HG03558 (cell line): ENCODE results near the gene IMMP2L.

Experiments used
- ATAC-seq: cut with Tn5 transposase; IDR thresholded peaks from one replicate; pipeline ENCODE4 v1.9.1; 2021; ENCODE audit warnings: moderate number of reproducible peaks; ENCODE audit not compliant: unreplicated experiment; ENCODE audit errors: extremely low read depth

Gene IMMP2L

GRCh38 chr7:111068618-111069017 lies 493.7 kb downstream of the IMMP2L start:
- no peak for ATAC-seq

DNA sequence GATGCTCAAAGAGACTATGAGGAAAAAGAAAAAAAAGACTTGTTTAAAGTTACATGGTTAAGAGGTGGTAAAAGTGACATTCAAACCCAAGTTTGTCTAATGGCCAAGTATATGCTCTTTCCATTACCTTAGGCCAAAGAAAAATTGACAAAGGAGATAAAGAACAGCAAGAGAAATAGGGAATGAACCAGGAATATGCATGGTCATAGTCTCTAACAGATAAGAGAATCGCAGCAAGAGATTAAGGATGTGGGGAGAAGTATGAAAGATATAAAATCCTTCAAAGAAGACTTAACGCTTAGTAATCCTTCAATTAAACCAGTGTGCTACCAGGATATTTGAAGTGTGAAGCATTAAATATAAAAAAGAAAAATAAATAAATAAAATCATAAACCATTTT lies 494.6 kb downstream of the IMMP2L start:
- no peak for ATAC-seq

DNA sequence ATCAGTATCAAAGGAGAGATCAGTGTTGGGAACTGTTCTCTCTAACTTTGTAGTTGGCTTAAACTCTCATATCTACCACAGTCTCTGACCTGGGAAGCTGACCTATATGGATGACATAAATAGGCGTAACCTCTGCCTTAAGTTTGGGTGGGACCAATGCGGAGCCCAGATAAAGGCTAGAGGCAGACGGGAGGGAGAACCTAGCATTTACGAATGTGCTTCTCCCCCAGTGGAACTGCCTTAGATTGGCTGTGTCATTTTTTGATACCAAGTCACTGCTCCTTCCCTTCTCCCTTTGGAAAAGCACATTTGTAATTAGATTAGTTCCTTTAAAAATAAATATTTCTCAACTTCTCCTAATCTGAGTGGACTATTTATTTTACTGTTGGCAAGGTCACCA lies 495.0 kb downstream of the IMMP2L start:
- ATAC-seq: no peak

GRCh38 chr7:111063166-111063565 lies 499.1 kb downstream of the IMMP2L start:
- ATAC-seq: no peak

DNA sequence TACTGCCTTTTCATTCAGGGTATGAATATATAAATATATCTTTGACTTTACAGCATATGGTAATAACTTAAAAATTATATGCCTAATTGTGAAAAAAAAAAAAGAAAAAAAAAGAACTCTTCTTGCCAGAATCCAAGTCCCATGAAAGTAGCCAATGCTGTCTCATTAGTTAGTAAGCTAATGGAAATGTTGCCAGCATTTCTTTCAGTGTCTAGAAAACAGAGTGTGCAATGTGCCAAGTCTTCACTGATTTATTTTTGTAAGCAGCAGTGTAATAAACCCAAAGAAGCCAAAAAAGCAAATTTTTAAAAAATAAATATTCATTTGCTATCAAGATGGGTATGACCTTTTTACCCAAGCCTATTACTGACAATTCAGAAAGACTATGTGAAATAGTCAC lies 502.5 kb downstream of the IMMP2L start:
- ATAC-seq: no peak

- ATAC-seq: no peak
Observed at GRCh38 chr7:111057066-111057465, 505.2 kb downstream of the IMMP2L start.

GRCh38 chr7:111056371-111056770 lies 505.9 kb downstream of the IMMP2L start:
- no peak for ATAC-seq

GRCh38 chr7:111053035-111053434 lies 509.3 kb downstream of the IMMP2L start:
- no peak for ATAC-seq

DNA sequence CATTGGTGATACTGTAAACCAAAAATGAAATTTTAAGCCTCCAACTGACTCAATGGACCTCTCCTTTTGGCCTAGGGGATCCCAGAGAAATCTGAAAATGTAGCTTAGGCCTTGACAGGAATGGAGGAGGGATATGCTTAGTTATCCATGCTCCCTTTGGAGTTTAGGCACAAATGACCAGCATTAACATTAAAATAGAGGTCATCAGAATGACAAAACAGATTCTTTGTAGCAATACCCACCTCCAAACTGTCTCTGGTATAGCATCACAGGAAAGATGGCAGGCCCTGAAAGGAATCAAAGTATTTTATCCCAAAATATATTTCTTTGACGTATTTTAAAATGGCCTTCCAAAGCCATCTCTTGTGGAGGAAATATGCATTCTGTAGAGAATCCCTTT lies 510.5 kb downstream of the IMMP2L start:
- no peak for ATAC-seq

GRCh38 chr7:111050875-111051416 lies 511.3 kb downstream of the IMMP2L start:
- ATAC-seq: no peak

DNA sequence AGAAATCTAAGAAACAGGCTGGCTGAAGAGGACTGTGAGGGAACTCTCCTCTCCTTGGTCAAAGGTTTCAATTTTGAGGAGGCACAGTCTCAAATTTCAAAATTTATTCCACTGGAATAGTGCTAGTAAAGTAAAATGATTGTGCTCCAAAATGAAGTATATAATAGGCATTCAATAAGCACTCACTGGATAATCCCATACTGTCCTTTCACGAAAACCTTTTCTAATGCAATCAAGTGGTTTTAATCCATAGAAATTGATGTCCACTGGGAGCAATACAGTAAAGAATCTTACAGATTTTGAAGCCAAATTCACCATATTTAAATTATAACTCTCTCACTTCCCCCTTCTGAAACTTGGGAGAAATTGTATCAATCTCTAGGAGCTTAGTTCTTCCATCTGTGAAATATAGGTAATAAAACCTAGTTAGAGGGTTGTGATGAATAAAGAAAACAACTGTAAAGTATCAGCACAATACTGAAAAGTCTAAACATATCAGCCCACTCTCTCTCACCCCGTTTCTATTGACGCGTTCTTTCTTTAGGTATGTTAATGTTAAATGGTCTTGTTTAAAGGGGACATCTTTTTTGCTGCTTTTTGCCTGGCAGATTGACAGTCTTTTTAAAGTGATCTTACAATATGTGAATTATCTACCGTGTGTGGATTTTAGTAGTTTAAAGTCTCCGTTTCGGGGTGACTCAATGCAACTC lies 512.2 kb downstream of the IMMP2L start:
- ATAC-seq: no peak

- no peak for ATAC-seq
Observed at GRCh38 chr7:111047595-111047994, 514.7 kb downstream of the IMMP2L start.

DNA sequence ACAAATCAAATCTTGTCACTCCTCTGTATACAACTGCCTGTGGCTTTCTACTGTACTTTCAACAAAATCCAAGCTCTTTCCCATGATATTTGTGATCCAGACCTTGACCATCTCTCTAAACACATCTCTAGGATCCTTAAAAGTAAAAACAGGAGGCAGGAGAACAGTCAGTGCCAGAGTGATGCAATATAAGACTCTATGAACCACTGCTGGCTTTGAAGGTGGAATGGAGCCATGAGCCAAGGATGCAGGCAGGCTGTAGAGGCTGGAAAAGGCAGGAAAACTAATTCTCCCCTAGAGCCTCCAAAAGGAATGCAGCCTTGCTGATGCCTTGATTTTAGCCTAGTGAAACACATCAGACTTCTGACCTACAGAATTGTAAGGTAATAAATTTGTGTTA lies 516.8 kb downstream of the IMMP2L start:
- ATAC-seq: no peak

DNA sequence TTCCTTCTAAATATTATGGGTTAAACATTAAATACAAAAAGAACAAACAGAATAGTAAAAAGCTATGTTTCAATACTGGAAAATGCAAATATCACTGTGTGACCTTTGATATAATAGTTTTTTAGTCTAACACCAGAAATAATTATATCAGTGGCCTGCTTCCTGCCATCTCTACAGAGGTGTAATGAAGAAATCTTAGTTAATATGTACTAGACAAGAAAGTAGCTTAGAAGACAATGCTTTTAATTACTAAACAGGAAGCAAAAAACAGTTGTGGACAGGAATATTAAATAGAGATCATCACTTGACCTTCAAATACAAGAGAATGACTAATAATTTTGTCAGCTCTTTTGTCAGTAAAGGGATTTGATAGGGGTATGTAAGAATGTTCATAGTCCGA lies 518.7 kb downstream of the IMMP2L start:
- peak; percentile 91 for ATAC-seq

DNA sequence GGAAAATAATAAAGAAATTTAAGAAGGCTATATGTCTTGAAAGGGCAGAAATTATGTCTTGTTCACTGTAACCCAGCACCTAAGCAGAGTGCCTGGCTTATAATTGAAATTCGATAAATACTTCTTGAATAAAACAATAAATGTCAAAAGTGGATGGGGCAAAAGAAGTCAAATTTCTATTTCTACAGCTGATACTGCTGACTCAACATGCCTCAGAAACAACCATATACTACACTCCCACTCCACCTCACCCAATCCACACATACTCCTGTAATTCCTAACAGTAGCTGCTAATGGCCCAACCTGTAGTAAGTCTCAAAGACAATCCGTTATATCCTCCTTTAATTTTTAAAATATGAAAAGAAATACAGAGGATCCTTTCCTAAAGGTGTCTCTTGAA lies 519.5 kb downstream of the IMMP2L start:
- ATAC-seq: no peak

DNA sequence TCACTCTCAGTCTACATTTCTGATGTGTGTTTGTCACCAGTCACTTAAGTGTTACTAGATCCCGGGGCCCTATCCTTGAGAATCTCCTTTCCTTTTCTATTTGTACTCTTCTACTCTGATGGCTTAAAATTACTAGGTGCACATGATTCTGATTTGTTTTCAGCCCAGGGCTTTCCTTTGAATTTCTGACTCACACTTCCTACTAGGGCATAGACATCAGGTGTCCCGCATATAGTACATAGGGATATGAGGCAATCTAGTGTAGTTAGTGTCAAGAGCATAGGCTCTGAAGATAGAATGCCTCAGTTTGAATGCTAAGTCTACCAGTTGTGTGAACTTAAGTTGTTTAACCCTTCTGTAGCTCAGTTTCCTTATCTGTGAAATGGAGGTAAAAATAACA lies 520.7 kb downstream of the IMMP2L start:
- no peak for ATAC-seq

- no peak for ATAC-seq
Observed at GRCh38 chr7:111038185-111038584, 524.1 kb downstream of the IMMP2L start.

GRCh38 chr7:111031916-111032315 lies 530.4 kb downstream of the IMMP2L start:
- no peak for ATAC-seq

DNA sequence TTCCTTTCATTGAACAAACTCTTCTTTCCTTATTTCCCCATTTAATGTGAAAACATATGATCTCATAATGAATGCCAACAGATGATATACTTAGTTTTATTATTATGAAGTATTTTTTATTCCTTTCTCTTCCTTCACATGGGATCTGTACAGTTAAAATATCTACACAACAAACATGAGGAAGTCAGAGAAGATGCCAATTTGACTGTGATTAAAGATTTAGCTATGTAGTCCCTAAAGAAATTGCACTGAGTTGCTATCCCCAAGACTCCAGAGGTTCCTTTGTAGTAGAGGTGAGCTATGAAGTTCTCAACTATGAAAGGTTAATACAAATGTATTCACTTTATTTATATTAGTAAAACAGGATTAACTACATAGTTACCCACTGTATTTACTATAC lies 532.0 kb downstream of the IMMP2L start:
- ATAC-seq: no peak

- ATAC-seq: peak; percentile 48
Observed at GRCh38 chr7:111029574-111030251, 532.6 kb downstream of the IMMP2L start.

GRCh38 chr7:111029141-111029572 lies 533.1 kb downstream of the IMMP2L start:
- ATAC-seq: no peak

DNA sequence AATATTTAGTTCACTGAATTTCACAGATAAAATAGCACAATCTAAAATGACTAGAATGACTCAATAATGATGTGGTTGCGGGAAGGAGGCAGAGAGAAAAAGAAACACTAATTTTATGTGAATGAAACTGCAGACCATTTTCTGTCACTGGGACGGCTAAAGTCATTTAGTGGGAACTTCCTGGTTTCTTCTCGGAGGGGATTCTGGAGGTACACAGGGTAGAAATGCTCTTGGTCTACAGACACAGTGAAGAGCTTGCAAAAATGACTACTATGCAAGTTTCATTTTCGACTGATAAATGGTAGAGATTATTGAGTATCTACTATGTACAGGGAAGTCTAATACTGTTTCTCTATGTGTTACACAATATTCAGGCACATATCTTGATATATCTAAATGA lies 534.9 kb downstream of the IMMP2L start:
- ATAC-seq: no peak
